Effector memory CD8-positive, alpha-beta T cell (primary cell): ENCODE results near the gene ZNRF2.

Source experiments
- ATAC-seq: fragments of 150-1000 bp; cut with Tn5 transposase; replicated peaks from 2 replicates; pipeline ENCODE4 v1.10.0; 2021; ENCODE audit warnings: mild to moderate bottlenecking, moderate library complexity
- DNase-seq, 3 experiments: peaks; one replicate each; pipeline ENCODE4 v3.0.0; 2021
- H3K27ac Mint-ChIP-seq, 2 donors: one replicate each; pipeline ENCODE4 v1.8.0; 2022; ENCODE audit warnings: mild to moderate bottlenecking in 2 of 2, mixed read lengths in 2 of 2, moderate library complexity in 2 of 2
- H3K27me3 Mint-ChIP-seq, 2 donors: one replicate each; pipeline ENCODE4 v1.8.0; 2022; ENCODE audit warnings: mixed read lengths in 2 of 2
- H3K36me3 Mint-ChIP-seq: one replicate; pipeline ENCODE4 v1.8.0; 2022; ENCODE audit warnings: mild to moderate bottlenecking, moderate library complexity, mixed read lengths; ENCODE audit not compliant: insufficient read depth
- H3K4me1 Mint-ChIP-seq, 2 donors: one replicate each; pipeline ENCODE4 v1.8.0; 2022; ENCODE audit warnings: low read depth in 2 of 2, mixed read lengths in 2 of 2
- H3K4me3 Mint-ChIP-seq, 2 donors: one replicate each; pipeline ENCODE4 v1.8.0; 2022; ENCODE audit warnings: mild to moderate bottlenecking in 2 of 2, mixed read lengths in 2 of 2, moderate library complexity in 2 of 2
- H3K9me3 Mint-ChIP-seq, 2 donors: one replicate each; pipeline ENCODE4 v1.8.0; 2022; ENCODE audit warnings: mixed read lengths in 2 of 2

ZNRF2 gene

GRCh38 chr7:30322271-30323005 lies 38.0 kb downstream of the ZNRF2 start:
- H3K27me3 Mint-ChIP-seq = no peaks in the 10 kb centered on the region
- no peaks in the 10 kb centered on the region for H3K9me3 Mint-ChIP-seq
- peak overlapping the region; percentile 96 to 99 for H3K27ac Mint-ChIP-seq
- H3K4me1 Mint-ChIP-seq = peaks cover 46 to 81% of the 10 kb centered on the region in 2 donors
- ATAC-seq (peak; percentile 81), DNase-seq (peak; percentile 16 to 35 (median 17))
- H3K4me3 Mint-ChIP-seq = peak overlapping the region; percentile 75 to 89
- H3K36me3 Mint-ChIP-seq = peaks cover 25% of the 10 kb centered on the region

GRCh38 chr7:30323006-30323355 lies 38.6 kb downstream of the ZNRF2 start:
- H3K4me1 Mint-ChIP-seq = peaks cover 42 to 75% of the 10 kb centered on the region in 2 donors
- DNase-seq = peak in 1 of 3 experiments; percentile 11
- ATAC-seq = peak; percentile 59
- H3K9me3 Mint-ChIP-seq = no peaks in the 10 kb centered on the region
- peaks cover 25% of the 10 kb centered on the region for H3K36me3 Mint-ChIP-seq
- H3K27ac Mint-ChIP-seq = peak overlapping the region; percentile 96 to 99
- peak overlapping the region; percentile 75 to 89 for H3K4me3 Mint-ChIP-seq
- no peaks in the 10 kb centered on the region for H3K27me3 Mint-ChIP-seq

GRCh38 chr7:30327813-30328212 lies 43.4 kb downstream of the ZNRF2 start:
- no peak for DNase-seq
- Mint-ChIP-seq H3K9me3 (no peaks in the 10 kb centered on the region), H3K27ac (peak overlapping the region in 1 of 2 donors; percentile 31), H3K27me3 (no peaks in the 10 kb centered on the region), H3K36me3 (peaks cover 20% of the 10 kb centered on the region), H3K4me1 (peaks cover 42 to 69% of the 10 kb centered on the region in 2 donors), H3K4me3 (no peak overlapping the region)
- ATAC-seq = no peak

GRCh38 chr7:30328381-30328780 lies 44.0 kb downstream of the ZNRF2 start:
- Mint-ChIP-seq H3K4me1 (peaks cover 37 to 64% of the 10 kb centered on the region in 2 donors), H3K36me3 (peaks cover 20% of the 10 kb centered on the region), H3K27me3 (no peaks in the 10 kb centered on the region), H3K9me3 (no peaks in the 10 kb centered on the region), H3K4me3 (peak overlapping the region in 1 of 2 donors; percentile 6), H3K27ac (peak overlapping the region; percentile 26 to 31)
- no peak for DNase-seq
- no peak for ATAC-seq

- peak overlapping the region; percentile 85 to 86 for H3K27ac Mint-ChIP-seq
- DNase-seq (no peak), ATAC-seq (no peak)
- peaks cover 44 to 72% of the 10 kb centered on the region in 2 donors for H3K4me1 Mint-ChIP-seq
- peaks cover 12% of the 10 kb centered on the region for H3K36me3 Mint-ChIP-seq
- H3K9me3 Mint-ChIP-seq = no peaks in the 10 kb centered on the region
- H3K27me3 Mint-ChIP-seq = no peaks in the 10 kb centered on the region
- peak overlapping the region in 1 of 2 donors; percentile 65 for H3K4me3 Mint-ChIP-seq
Measured at GRCh38 chr7:30329716-30330115, 45.3 kb downstream of the ZNRF2 start.

GRCh38 chr7:30330134-30331111 lies 46.0 kb downstream of the ZNRF2 start:
- ATAC-seq = peak; percentile 96
- H3K36me3 Mint-ChIP-seq = peaks cover 6% of the 10 kb centered on the region
- H3K4me3 Mint-ChIP-seq = peak overlapping the region; percentile 65 to 66
- H3K9me3 Mint-ChIP-seq = no peaks in the 10 kb centered on the region
- no peaks in the 10 kb centered on the region for H3K27me3 Mint-ChIP-seq
- peak overlapping the region; percentile 85 to 86 for H3K27ac Mint-ChIP-seq
- peaks cover 43 to 65% of the 10 kb centered on the region in 2 donors for H3K4me1 Mint-ChIP-seq
- DNase-seq = peak in 2 of 3 experiments; percentile 23

GRCh38 chr7:30331338-30331737 lies 46.9 kb downstream of the ZNRF2 start:
- no peak for DNase-seq
- ATAC-seq = no peak
- no peaks in the 10 kb centered on the region for H3K9me3 Mint-ChIP-seq
- peaks cover 4% of the 10 kb centered on the region for H3K36me3 Mint-ChIP-seq
- H3K4me1 Mint-ChIP-seq = peaks cover 43 to 67% of the 10 kb centered on the region in 2 donors
- H3K27ac Mint-ChIP-seq = peak overlapping the region; percentile 85 to 86
- peak overlapping the region; percentile 65 to 66 for H3K4me3 Mint-ChIP-seq
- H3K27me3 Mint-ChIP-seq = no peaks in the 10 kb centered on the region

- Mint-ChIP-seq H3K4me3 (no peak overlapping the region), H3K9me3 (no peaks in the 10 kb centered on the region), H3K27me3 (no peaks in the 10 kb centered on the region), H3K27ac (peak overlapping the region in 1 of 2 donors; percentile 41), H3K36me3 (peaks cover 3% of the 10 kb centered on the region), H3K4me1 (peaks cover 42 to 68% of the 10 kb centered on the region in 2 donors)
- ATAC-seq (no peak), DNase-seq (no peak)
Measured at GRCh38 chr7:30332549-30332948, 48.2 kb downstream of the ZNRF2 start.

- H3K9me3 Mint-ChIP-seq = peaks cover 0 to 1% of the 10 kb centered on the region in 2 donors
- H3K4me3 Mint-ChIP-seq = peak overlapping the region in 1 of 2 donors; percentile 14
- H3K27me3 Mint-ChIP-seq = no peaks in the 10 kb centered on the region
- H3K36me3 Mint-ChIP-seq = no peaks in the 10 kb centered on the region
- ATAC-seq (no peak), DNase-seq (no peak)
- no peak overlapping the region for H3K27ac Mint-ChIP-seq
- peaks cover 47 to 76% of the 10 kb centered on the region in 2 donors for H3K4me1 Mint-ChIP-seq
Measured at GRCh38 chr7:30335763-30336487, 51.5 kb downstream of the ZNRF2 start.

GRCh38 chr7:30344513-30344912 lies 60.1 kb downstream of the ZNRF2 start:
- no peak overlapping the region for H3K4me3 Mint-ChIP-seq
- H3K27ac Mint-ChIP-seq = peak overlapping the region in 1 of 2 donors; percentile 13
- ATAC-seq (no peak), DNase-seq (no peak)
- H3K9me3 Mint-ChIP-seq = peaks cover 2 to 9% of the 10 kb centered on the region in 2 donors
- H3K4me1 Mint-ChIP-seq = peaks cover 28 to 77% of the 10 kb centered on the region in 2 donors
- H3K36me3 Mint-ChIP-seq = peaks cover 25% of the 10 kb centered on the region
- H3K27me3 Mint-ChIP-seq = no peaks in the 10 kb centered on the region

GRCh38 chr7:30347226-30348082 lies 63.1 kb downstream of the ZNRF2 start:
- Mint-ChIP-seq H3K36me3 (peaks cover 25% of the 10 kb centered on the region), H3K4me1 (peaks cover 21 to 62% of the 10 kb centered on the region in 2 donors), H3K27ac (peak overlapping the region; percentile 93 to 95), H3K9me3 (no peaks in the 10 kb centered on the region), H3K4me3 (peak overlapping the region; percentile 62 to 73), H3K27me3 (no peaks in the 10 kb centered on the region)
- ATAC-seq (peak; percentile 4), DNase-seq (no peak)

- Mint-ChIP-seq H3K9me3 (no peaks in the 10 kb centered on the region), H3K4me1 (peaks cover 22 to 65% of the 10 kb centered on the region in 2 donors), H3K36me3 (peaks cover 25% of the 10 kb centered on the region), H3K4me3 (peak overlapping the region; percentile 62 to 73), H3K27me3 (no peaks in the 10 kb centered on the region), H3K27ac (peak overlapping the region; percentile 93 to 95)
- DNase-seq (peak; percentile 50 to 56 (median 51)), ATAC-seq (peak; percentile 87)
Measured at GRCh38 chr7:30348083-30348560, 63.7 kb downstream of the ZNRF2 start.
